GM12865 (cell line): ENCODE results near the gene MSRB2.
A peak's percentile ranks its signal among the peaks of the same experiment; 100 is the strongest.

Source experiments
- DNase-seq: peaks from one replicate; pipeline ENCODE4 v3.0.0; 2010; ENCODE audit warnings: low read depth
- H3K4me3 ChIP-seq: 2 replicates; pipeline ENCODE4 v1.5.1; 2011; ENCODE audit warnings: mild to moderate bottlenecking, low read depth, low read length, control low read depth
- CTCF ChIP-seq: IDR thresholded peaks from 2 replicates; pipeline ENCODE4 v1.5.1; 2011; ENCODE audit warnings: low read length, control low read depth, low read depth, inconsistent platforms; ENCODE audit not compliant: insufficient read depth; ENCODE audit errors: missing control alignments

The MSRB2 gene

GRCh38 chr10:23088609-23089008, 6.8 kb upstream of the MSRB2 start:
- no peak for DNase-seq
- TF ChIP-seq CTCF = no peak
- H3K4me3 ChIP-seq = no peak overlapping the region

GRCh38 chr10:23094786-23095403, 484 bp upstream of the MSRB2 start:
- DNase-seq = no peak
- no peak overlapping the region for H3K4me3 ChIP-seq
- no peak for TF ChIP-seq CTCF

GRCh38 chr10:23095966-23096801, 805 bp downstream of the MSRB2 start:
- TF ChIP-seq CTCF = no peak
- H3K4me3 ChIP-seq = peak overlapping the region; percentile 65
- DNase-seq = peak; percentile 67

GRCh38 chr10:23096802-23097549, 1.6 kb downstream of the MSRB2 start:
- TF ChIP-seq CTCF = no peak
- peak overlapping the region; percentile 65 for H3K4me3 ChIP-seq
- DNase-seq = no peak

- H3K4me3 ChIP-seq = no peak overlapping the region
- DNase-seq = no peak
- TF ChIP-seq CTCF = no peak
Measured at GRCh38 chr10:23099079-23099478, 3.7 kb downstream of the MSRB2 start.

GRCh38 chr10:23099816-23100215, 4.4 kb downstream of the MSRB2 start:
- no peak overlapping the region for H3K4me3 ChIP-seq
- no peak for TF ChIP-seq CTCF
- no peak for DNase-seq
